Mesenteric fat pad (tissue), 1 donor: ENCODE measurements around the gene PRKN. TPM values are rescaled to one million over a fixed set of nuclear protein-coding genes. Genes with fewer than 3 reads are reported as not detected.
"Not testable (repeated sequence)": the region's sequence is repeated elsewhere in the genome, so short reads cannot be mapped to it uniquely, and the experiment has no call there.

Experiments used
- DNase-seq: peaks from one replicate; pipeline ENCODE4 v3.0.0-alpha.2; 2020; ENCODE audit warnings: low spot score
- total RNA-seq: library from RNA; stranded (reverse); fragmentation: NEBNext Ultra II Directional; extraction: Animal tissue kit (Norgen Biotek cat#: 25700); gene quantifications from one replicate; pipeline ENCODE4 v1.2.1, GENCODE V29; 2021
- donor health status: DM: yes; HTN: yes; CAD: no.

The PRKN gene
- total RNA-seq, 1 donor from 2014 or later: 10.1 TPM

DNA sequence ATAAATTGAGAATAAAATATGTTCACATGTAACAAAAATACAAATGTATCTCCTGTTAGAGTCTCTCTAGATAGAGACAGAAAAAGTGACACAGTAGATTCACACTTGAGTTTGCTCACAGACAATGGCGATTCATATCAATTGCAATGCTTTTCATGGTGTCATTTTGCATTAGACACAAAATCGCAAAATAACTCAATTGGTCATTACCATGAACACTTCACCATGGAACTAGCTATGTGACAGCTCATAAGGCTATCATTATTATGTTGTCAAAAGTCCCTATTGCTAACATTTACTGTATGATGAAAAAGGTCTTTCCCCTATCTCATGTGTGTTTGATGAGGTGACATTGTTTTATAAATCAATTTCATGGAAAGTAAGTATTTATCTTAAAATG is 1204.2 kb downstream of the PRKN start:
- DNase-seq: no peak

DNA sequence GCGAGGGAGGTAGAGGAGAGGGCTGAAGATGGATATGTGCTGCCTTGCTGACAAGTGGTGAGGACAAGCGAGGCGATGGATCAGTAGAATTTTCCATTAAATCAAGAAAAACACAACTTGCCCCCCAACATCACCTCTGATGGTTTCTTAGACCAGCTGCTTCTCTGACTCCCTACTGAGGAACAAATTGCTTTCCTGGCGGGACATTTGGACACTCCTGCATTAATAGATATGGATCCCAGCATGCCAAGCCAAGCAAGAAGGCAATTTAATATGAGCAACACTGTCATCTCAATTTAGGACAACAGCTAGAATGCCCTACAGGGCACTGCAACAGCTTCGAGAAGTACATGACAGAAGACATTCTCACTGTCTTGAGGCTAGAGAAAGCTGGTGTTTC is 1205.3 kb downstream of the PRKN start:
- no peak for DNase-seq

DNA sequence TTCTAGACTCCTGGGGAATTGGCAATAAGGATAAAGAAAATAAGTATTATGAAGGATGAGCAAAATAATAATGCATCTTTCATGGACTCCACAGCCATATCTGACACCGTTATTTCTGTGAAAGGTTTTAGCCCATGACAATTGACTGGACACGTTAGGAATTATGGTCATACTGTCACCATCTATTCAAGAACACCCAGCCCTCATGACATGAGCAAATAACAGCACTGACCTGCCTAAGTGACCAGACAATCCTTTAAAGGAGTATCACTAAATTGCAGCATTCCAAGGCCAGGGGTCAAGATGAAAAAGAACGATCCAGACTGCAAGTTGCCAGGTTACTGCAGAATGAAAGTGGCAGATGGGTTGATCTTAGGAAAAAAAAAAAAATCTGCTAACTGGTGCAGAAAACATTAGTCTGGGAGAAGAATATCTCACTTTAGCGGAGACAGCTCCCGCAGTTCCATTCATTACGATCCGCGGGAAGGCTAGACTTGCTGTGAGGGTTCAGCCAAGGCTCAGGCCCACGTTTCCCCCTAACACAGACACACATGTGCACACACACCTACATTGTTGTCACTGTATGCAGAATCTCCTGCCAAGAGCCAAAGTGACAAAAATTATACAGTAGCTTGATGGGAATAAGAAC is 1216.0 kb downstream of the PRKN start:
- no peak for DNase-seq

DNA sequence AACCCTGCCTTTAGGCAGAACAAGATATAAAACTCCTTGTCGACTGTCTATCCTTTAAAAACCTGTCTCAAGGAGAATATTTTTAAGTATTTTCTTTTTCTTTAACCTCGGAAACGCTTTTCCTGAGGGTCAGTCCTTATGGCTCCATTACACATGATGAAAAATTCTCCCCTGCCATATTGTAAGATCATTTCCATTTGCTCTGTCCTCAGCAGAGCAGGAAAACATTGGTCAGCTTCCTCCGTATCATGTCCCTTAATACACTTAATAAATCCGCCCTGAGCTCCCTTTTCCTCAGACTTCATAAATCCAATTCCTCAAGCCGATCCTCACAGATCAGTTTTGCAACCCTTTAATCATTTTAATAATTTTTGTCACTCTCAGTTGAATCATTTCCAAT is 1219.2 kb downstream of the PRKN start:
- DNase-seq: no peak

DNA sequence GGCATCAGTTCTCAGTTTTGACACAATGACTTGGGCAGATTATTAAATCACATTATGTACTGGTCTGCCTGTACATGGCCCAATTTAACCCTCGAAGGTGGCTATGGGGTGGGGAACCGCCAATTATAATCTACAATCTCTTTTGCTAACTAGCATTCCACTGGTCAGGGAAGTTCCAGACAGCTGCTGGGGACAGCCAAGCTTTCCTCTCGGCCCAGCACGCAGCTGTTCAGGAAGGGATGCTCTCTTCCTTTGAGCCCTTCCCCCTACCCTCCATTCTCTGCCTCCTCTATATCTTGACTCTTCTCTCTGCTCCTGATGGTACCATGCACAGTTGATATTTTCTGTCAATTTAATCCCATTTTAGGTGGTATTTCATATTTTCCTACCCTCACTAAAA is 1220.2 kb downstream of the PRKN start:
- DNase-seq: no peak

DNA sequence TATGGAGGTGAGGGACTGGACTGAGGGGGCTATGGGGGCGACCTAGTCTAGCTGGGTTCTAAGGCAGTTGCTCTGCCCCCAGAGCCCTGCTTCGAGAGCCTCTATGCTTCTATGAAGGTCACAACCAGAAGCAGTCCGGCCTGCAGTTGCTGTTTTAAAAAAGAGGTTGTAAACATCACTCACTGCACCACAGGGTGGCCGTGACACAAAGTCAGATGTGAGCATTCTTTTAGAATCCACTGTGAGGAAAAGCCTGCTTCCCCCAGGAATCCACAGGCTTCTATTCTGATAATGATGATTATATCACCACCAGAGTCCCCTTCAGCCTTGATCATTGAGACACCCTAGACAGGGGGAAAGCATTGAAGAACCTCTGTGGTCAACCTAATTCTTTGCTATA is 1224.0 kb downstream of the PRKN start:
- DNase-seq: no peak

DNA sequence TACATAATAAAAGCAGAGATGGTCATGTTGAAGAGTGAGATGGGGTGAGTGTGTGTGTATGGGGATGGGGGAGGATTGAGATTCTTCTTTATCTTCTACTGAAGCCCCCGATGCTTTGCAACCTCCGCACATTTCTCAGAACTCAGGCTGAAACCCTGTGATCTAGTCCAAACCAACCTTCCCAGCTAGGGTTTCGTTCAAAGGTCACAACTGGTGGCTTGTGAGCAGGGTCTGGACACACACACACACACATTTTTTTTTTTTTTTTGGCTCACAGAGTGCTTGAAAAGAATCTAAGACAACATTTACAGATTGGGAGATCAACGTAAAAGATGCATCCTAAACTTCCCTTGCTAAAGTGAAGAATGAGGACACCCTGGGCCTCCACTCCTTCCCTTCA is 1228.7 kb downstream of the PRKN start:
- DNase-seq: no peak

DNA sequence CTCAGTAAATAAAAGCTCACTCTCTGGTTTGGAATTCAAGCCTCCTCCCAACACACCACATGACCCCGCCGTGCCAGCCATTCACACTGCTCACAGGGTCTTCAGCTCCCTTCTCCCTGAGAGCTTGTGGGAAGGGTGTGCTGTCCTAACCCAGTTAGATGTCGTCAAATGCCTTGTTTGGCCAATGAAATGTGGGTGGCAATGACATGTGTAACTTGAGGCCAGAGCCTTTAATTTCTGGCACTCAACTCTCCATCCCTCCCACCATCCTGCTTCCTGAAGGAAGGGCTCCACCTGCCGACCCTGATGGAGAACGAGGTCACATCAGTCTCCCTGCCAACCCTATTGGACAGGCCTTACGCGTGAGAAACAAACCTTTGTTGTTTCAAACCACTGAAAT is 1229.2 kb downstream of the PRKN start:
- no peak for DNase-seq

DNA sequence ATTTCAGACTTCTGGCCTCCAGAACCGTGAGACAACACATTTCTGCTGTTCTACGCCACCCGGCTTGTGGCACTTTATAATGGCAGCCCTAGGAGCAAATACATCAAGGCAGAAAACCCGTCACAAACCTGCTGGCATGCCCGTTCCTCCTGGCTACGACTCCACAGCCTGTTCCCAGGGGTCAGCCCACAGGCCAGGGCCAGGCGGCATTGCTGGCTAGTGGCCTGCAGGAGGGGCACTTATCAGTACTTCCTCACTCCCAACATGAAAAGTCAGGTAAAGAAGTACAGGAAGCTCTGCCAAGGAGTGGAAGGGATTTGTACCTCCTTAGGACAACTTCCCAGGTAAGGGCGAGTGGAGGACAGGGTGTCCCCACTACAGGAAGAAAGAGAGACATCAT is 1230.6 kb downstream of the PRKN start:
- DNase-seq: no peak

DNA sequence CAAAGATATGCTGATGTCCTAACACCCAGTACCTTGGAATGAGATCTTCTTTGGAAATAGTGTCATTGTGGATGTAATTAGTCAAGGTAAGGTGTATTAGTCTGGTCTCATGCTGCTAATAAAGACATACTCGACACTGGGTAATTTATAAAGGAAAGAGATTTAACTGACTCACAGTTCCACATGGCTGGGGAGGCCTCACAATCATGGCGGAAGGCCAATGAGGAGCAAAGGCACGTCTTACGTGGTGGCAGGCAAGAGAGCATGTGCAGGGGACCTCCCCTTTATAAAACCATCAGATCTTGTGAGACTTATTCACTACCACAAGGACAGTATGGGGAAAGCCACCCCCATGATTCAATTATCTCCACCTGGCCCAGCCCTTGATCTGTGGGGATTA is 1231.3 kb downstream of the PRKN start:
- not testable (repeated sequence) for DNase-seq

DNA sequence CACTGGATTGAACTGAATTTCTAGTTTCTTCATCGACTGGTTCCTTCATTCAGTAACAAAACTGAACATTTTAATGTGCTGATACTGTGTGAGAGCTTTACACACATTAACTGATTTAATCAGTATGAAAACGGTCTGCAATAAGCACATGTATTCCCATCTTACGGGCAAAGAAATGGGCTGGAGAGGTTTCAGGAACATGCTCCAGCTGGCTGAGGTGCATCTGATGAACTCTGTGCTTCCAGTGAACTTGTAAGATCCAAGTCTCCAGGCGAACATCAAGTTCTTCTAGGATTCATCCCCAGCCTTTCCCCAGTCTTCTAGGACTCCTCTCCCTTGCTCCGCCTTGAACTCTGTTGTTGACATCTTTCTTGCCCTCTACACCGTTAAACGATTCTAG is 1233.0 kb downstream of the PRKN start:
- DNase-seq: no peak

DNA sequence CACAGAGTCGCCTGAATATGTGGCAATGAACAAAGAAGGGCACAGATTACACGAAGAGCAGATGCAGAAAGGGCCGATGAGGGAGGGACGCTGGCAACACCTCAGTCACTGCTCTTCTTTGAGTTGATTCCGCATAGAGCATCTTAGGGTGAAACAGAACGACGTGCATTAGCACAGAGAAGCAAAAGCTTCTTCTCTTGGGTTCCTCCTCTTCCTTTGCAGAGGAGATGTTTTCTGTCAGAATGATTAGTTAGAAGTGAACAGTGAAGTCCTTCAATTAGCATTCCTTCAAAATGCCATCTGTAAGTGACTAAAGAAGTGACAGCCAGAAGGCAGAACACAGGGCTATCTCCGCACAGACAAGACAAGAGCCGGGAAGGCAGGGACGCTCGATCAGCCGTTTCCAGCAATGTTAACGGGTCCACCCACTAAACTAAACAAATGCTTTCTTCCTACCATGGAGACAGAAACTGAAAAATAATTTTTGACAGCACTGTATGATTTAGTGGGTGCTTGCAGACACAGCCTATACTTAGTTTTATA is 1233.9 kb downstream of the PRKN start:
- DNase-seq: no peak

DNA sequence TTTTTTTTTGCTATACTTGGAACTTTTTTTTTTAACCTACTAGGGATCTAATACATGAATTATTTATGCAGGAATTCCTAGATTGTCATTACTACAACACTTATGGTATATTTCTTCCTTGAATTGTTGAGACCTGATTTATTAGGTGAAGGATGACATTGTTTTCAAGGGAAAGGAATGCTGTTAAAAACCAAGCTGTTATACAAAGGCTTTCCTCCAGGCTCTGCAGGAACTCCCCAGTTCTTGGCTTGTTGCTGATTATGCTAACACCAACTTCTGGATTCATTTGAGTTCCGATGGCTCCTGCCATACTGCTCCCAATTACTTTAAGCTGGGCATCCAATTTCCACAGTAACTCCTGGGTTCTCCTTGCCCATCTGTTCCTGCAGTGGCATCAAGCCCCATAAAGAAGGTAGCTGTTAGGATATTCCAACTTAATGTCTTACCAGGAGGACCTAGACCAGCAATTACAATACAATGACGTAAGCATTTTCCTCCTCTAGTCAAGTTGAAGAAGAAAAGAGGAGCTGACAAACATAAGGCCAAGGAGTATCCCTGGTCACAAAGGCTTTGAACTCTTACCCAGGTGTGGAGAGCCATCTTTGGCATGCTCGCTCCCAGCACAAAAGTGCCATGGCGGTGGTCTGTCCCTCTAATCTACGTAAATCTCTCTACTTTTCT is 1237.8 kb downstream of the PRKN start:
- DNase-seq: no peak

DNA sequence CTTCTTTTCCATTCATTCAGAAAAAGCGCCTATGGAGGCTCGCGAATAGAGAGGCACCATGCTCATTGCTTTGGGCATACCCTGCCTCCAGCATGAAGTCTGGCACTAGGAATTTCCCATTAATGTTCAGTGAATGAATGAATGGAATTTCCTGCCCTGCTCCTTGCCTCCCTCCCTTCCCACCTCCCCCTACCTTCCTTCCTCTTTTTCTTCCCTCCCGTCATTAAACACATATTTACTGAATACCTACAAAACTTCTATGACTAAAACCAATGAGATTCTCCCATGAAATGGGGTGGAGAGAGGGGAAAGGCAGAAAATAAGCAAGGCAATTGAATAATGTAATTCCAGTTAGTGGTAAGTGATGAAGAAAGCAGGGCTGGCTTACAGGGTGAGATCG is 1239.9 kb downstream of the PRKN start:
- no peak for DNase-seq

DNA sequence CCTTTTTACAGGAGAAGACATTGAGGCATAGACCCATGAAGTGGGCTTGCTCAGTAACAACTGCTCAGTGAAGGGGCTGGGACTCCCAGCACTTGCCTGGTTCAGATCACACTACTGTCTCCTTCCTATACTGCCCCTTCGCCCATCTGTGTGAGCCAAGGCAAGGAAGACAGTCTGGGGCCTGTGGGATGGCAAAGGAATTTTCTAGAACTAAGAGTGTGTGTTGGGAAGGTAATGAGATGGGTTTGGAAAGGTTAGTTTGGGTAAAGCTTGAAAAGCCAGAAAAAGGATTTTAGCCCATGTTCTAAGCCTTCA is 1240.4 kb downstream of the PRKN start:
- DNase-seq: no peak

DNA sequence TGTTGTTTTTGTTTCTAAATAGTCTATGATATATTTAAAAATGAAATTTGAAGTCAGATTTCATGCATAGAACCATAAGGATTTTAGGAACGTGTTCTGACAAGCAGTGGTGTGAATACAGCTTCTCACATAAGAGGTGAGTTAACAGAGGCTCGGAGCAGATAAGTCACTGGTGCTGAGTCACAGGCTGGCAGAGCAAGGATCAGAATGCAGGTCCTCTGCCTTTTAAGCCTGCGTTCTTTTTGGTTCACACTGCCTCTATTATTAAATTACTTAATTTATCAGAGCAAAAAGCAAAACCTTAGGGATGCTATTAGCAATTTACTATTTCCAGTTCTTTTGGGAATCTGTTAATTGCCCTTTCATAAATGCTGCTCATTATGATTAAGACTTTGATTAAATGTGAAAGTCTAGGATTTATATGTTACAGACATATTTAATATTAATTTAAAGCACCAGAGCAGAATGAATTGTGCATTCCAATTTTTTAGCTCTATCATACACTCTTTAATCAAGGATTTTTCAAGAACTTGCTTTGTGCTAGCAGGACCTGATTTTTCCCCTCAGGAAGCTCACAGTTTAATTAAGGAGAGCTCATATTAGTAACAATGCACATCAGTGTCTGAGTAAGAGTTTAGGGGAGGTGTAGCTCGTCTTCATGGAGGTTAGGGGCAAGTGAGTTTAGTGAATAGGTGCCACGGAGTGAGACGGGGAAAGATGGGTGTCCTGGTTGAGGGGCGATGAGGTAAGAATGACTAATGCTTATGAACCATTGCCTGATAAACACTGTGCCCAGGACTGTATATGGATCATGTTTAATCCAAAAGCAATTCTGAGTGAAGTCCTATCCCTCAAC is 1241.0 kb downstream of the PRKN start:
- no peak for DNase-seq

DNA sequence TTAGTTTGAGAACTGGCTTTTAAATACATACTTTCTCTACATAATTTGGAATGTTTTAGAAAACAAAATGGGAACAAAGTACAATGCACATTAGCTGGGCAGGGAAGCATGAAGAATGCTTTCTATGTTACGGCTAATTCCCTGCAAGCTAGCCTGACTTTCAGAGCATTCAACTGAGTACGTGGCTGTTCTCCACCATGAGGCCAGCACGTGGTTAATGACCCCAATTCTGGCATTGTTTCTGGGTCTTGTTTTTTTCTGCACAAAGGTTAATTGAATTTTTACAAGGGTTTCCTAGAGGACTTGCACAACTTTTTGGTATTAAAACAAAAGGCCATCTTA is 1245.1 kb downstream of the PRKN start:
- DNase-seq: no peak

DNA sequence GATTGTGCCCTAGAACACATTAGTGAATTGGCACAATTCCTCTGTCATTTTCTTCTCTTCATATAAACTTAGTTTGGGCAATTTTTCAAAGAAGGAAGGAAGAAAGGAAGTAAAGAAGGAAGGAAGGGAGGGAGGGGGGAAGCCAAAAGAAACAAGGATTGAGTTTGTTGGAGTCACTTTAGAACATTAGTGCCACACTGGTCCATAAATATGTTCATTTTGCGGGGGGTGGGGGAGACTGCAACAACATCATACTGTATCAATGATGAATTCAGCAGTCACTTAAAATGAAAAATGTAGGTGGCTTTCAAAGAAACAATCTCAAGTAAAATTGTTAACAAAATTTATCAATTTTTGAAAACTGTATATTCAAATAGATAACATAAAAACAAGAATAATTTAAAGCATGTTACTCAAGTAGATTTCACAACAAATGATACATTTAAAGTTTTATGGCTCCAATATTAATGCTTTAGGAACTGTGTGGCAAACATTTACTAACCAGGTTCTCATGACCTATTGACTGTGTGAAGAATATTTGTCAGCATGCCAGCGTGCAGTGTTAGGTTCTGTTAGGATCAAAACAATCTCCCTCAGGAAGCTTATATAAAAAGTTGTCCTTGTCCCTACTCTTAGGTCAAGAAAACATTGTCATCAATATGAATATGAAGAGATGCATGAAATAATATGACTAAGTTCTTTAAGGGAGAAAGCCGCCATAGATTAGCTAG is 1245.6 kb downstream of the PRKN start:
- no peak for DNase-seq

DNA sequence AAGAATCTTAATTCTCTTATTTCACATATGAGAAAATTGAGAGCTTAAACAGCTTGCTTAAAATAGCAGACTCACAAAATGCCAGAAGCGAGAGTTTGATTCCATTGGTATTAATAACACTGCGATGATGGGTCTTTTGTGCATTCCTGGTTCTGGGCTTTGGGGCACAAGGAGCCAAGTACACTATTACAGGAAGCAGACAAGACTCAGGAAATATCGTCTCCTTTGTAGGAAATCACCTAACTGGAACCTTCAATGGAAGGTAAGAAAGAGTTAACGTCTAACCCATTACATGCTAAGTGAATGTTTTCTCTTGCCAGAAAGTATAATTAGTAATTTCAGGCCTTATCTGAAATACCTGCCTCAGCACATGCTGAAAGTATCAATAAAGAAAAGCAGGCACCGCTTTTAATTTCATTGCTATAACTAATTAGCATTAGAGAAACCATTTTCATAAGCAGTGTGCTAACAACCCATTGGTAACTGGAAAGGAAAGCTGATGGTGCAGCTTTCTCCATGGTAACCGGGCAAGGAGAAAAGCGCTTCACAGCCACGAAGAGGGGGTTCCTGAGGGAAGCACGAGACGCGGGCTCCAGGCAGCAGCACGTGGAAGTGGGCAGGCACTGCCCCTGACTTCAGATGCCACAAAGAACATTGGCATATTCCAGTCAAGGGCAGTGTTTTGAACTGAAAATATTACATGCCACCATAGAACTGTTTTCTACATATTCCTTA is 1247.0 kb downstream of the PRKN start:
- DNase-seq: no peak

DNA sequence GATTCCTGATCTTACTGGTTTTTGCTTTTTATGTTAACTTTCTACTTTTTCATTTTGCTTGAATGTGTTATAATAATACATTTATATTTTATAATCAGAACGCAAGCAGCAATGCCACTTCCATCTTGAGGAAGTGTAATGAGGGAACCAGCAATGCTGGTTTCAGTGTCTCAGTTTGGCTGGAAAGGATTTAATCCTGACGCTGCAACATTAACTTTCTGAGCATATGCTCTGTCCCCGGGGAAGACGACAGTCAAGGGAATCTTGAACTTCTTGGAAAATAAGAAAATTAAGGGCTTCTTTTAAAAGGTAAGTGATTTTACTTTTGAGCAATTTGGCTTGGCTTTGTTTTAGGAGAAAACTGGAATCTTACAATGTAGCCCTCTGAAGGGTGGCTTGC is 1248.2 kb downstream of the PRKN start:
- no peak for DNase-seq

DNA sequence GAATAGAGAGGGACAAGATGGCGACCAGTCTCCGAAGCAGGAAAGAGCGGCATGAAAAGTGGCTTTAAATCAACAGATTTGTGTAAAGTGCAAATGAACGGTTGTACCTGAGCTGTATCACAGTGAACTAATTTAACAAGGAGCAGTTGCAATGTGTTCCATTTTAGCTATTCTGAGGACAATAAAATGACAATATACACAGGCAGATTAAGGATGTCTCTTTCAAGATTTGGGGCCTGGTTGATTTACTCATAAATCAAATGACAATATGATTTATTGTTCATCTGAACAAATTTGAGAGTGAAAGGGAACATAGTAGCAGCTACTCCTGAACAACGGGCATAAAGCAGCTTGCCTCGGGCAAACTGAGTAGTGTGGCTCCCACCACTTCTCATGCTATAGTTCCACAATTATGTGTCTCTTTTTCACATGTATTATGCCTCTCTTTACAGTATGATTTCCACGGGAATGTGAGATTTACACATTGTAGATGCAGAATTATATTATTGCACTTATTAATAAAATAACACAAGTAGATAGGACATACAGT is 1249.6 kb downstream of the PRKN start:
- DNase-seq: no peak
